Measurements from ENCODE around the gene BST1. TPM values are rescaled to one million over a fixed set of nuclear protein-coding genes. Genes with fewer than 3 reads are reported as not detected.

Gene BST1
- total and polyA plus RNA-seq, 12 donors = 2.3 to 10.3 (median 4.0) TPM

- intact Hi-C loops (cut with DNase I) = no loop called here
- Histone ChIP-seq H3K9me3 (replicated peaks in 1 of 3) (no peaks in the 10 kb centered on the region), H3K36me3 (replicated peaks in 1 of 2) (no peaks in the 10 kb centered on the region), H3K4me1 (replicated peaks in 1 of 2) (peaks cover 0 to 17% of the 10 kb centered on the region in 2 donors), H3K27me3 (no peaks in the 10 kb centered on the region), H3K4me3 (no peak overlapping the region), H3K27ac (peak overlapping the region in 1 of 5 donors; percentile 4)
- 33 to 44% (median 39%) methylated on average over 8 of the region's 8 CpGs for WGBS, 4 donors
- DNase-seq = peak in 6 of 7 donors; percentile 36 to 78 (median 62)
- no peak for TF ChIP-seq POLR2A (IDR thresholded peaks at IDR 0.05)
- TF ChIP-seq CTCF (IDR thresholded peaks at IDR 0.05) = no peak
Measured at GRCh38 chr4:15714646-15715435, 12.0 kb downstream of the BST1 start.

DNA sequence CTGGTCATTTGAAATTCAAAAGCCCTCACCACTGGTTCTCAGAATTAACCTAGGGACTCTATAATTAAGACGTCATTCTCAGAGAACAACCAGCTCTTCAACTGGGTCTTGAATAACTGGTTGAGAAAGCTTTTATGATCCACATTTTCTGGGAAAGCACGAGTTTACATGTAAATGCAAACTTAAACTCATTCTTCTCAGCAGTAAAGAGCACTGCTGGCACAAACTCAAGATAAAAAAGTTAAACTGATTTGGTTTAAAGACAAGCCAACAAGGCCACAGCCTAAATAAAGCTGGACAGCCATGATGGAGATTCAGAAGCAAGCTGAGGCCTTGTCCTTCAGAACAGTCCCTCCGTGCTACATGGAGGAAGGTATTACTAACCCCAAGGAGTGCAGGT is 13.2 kb downstream of the BST1 start:
- Histone ChIP-seq H3K27ac (no peak overlapping the region), H3K27me3 (no peaks in the 10 kb centered on the region), H3K4me3 (no peak overlapping the region), H3K36me3 (replicated peaks in 1 of 2) (no peaks in the 10 kb centered on the region), H3K9me3 (replicated peaks in 1 of 3) (no peaks in the 10 kb centered on the region), H3K4me1 (replicated peaks in 1 of 2) (peaks cover 0 to 17% of the 10 kb centered on the region in 2 donors)
- 73 to 88% (median 81%) methylated on average over 3 of the region's 3 CpGs for WGBS, 4 donors
- no peak for TF ChIP-seq POLR2A (IDR thresholded peaks at IDR 0.05)
- TF ChIP-seq CTCF (IDR thresholded peaks at IDR 0.05) = no peak
- no peak for DNase-seq
- intact Hi-C loops (cut with DNase I) = no loop called here

GRCh38 chr4:15717086-15717485 is 14.2 kb downstream of the BST1 start:
- Histone ChIP-seq H3K4me3 (no peak overlapping the region), H3K36me3 (replicated peaks in 1 of 2) (no peaks in the 10 kb centered on the region), H3K9me3 (replicated peaks in 1 of 3) (no peaks in the 10 kb centered on the region), H3K27me3 (no peaks in the 10 kb centered on the region), H3K27ac (peak overlapping the region in 1 of 5 donors; percentile 1), H3K4me1 (replicated peaks in 1 of 2) (peaks cover 0 to 17% of the 10 kb centered on the region in 2 donors)
- WGBS, 4 donors = 67 to 84% (median 81%) methylated on average over 6 of the region's 6 CpGs
- TF ChIP-seq CTCF (IDR thresholded peaks at IDR 0.05) (no peak), POLR2A (IDR thresholded peaks at IDR 0.05) (no peak)
- intact Hi-C loops (cut with DNase I) = no loop called here
- no peak for DNase-seq

- TF ChIP-seq POLR2A (IDR thresholded peaks at IDR 0.05) (no peak), CTCF (IDR thresholded peaks at IDR 0.05) (no peak)
- 47 to 56% (median 54%) methylated on average over 3 of the region's 3 CpGs for WGBS, 4 donors
- Histone ChIP-seq H3K4me1 (replicated peaks in 1 of 2) (peaks cover 0 to 17% of the 10 kb centered on the region in 2 donors), H3K9me3 (replicated peaks in 1 of 3) (no peaks in the 10 kb centered on the region), H3K4me3 (no peak overlapping the region), H3K36me3 (replicated peaks in 1 of 2) (no peaks in the 10 kb centered on the region), H3K27me3 (no peaks in the 10 kb centered on the region), H3K27ac (no peak overlapping the region)
- DNase-seq = no peak
- intact Hi-C loops (cut with DNase I) = no loop called here
Measured at GRCh38 chr4:15717657-15718416, 15.0 kb downstream of the BST1 start.

Measured in adrenal gland (tissue), 12 donors.